Sigmoid colon (tissue), 7 donors: Measurements from ENCODE around the gene PTAFR. TPM values are rescaled to one million over a fixed set of nuclear protein-coding genes. Genes with fewer than 3 reads are reported as not detected.

ENCODE experiments used
- DNase-seq: peaks from one replicate; pipeline ENCODE4 v3.0.0-alpha.2; 2019
- H3K27ac ChIP-seq, 4 donors: fragments of 200-600 bp; sonication (generic); one replicate each; pipeline ENCODE4 v1.5.1; 2016 to 2019; ENCODE audit warnings: mild to moderate bottlenecking in 1 of 4
- H3K27me3 ChIP-seq, 3 donors: fragments of 200-600 bp; sonication (generic); one replicate each; pipeline ENCODE4 v1.5.1; 2019; ENCODE audit warnings: mild to moderate bottlenecking in 1 of 3
- H3K36me3 ChIP-seq, 4 donors: fragments of 200-600 bp; sonication (generic); one replicate each; pipeline ENCODE4 v1.5.1; 2016 to 2019
- H3K4me1 ChIP-seq, 4 donors: fragments of 200-600 bp; sonication (generic); one replicate each; pipeline ENCODE4 v1.5.1; 2017 to 2019
- H3K4me3 ChIP-seq, 4 donors: fragments of 200-600 bp; sonication (generic); one replicate each; pipeline ENCODE4 v1.5.1; 2017 to 2019; ENCODE audit warnings: mild to moderate bottlenecking in 2 of 4, moderate library complexity in 1 of 4
- H3K9me3 ChIP-seq, 4 donors: fragments of 200-600 bp in 3 of 4; sonication (generic) in 3 of 4; one replicate each; pipeline versions ENCODE4 v1.5.1 to v1.6.1; 2013 to 2019
- EP300 ChIP-seq, 4 donors: sonication (generic); formaldehyde crosslinking; IDR thresholded peaks; one replicate each; pipeline ENCODE4 v1.6.1; 2017; ENCODE audit warnings: antibody characterized with exemption in 4 of 4
- POLR2A ChIP-seq, 2 donors: fragments of 450-650 bp; IDR thresholded peaks; one replicate each; pipeline ENCODE4 v1.6.1; 2016; ENCODE audit warnings: antibody characterized with exemption in 2 of 2, mild to moderate bottlenecking in 2 of 2, moderate library complexity in 2 of 2
- POLR2AphosphoS5 ChIP-seq, 4 donors: sonication (generic); formaldehyde crosslinking; IDR thresholded peaks; one replicate each; pipeline ENCODE4 v1.6.1; 2017; ENCODE audit warnings: antibody characterized with exemption in 4 of 4
- WGBS, 2 donors: extraction: QIAGEN DNeasy Blood & Tissue Kit; methylation state at CpG; one replicate each; pipeline ENCODE4 v1.1.7; 2013; 5-methylcytosine and 5-hydroxymethylcytosine counted together
- intact Hi-C: fragments of 100-400 bp; cut with DNase I; formaldehyde crosslinking; loops from one replicate; pipeline ENCODE4 v1.15.1; 2023
- polyA plus RNA-seq, 3 donors: library from polyadenylated mRNA; stranded (reverse); fragments of 200-250 nt; gene quantifications; one replicate each; pipeline ENCODE4 v1.2.3, GENCODE V29; 2013
- total RNA-seq, 4 donors: library from RNA; depleted of rRNA; stranded (reverse); fragments of >200 nt; gene quantifications; one replicate each; pipeline ENCODE4 v1.1.0, GENCODE V29; 2016
- TF ChIP-seq, protein P1 (sequence below), 4 experiments: fragments of 450-650 bp in 3 of 4; fragments of 200-600 bp in 1 of 4; IDR thresholded peaks; one replicate each; pipeline ENCODE4 v1.5.1; 2016 to 2019; ENCODE audit warnings: antibody characterized with exemption in 4 of 4, mild to moderate bottlenecking in 3 of 4, moderate library complexity in 2 of 4
- donor health status: healthy with polysubstance abuse.
- donor health status: Bipolar disorder and iron deficiency.
- donor health status: healthy.

PTAFR gene
- total and polyA plus RNA-seq, 7 donors: 1.8 to 9.9 (median 4.5) TPM

DNA sequence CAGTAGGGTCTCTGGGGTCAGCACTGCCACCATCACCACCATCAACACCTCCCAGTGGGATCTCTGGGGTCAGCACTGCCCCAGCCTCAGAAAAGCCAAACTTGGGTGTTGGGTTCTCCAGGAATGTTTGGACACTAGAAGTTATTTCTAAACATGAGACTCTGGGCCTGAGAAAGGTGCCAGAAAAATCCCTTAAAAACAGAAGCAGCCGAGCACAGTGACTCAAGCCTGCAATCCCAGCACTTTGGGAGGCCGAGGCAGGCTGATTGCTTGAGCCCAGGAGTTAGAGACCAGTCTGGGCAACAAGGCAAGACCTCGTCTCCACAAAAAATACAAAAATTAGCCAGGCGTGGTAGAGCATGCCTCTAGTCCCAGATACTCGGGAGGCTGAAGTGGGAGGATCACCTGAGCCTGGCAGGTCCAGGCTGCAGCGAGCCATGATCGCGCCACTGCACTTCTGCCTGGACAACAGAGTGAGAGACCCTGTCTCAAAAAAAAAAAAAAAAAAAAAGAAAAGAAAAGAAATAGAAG lies 470 bp downstream of the PTAFR start:
- DNase-seq: no peak
- Histone ChIP-seq H3K27ac (peak overlapping the region in 2 of 4 donors; percentile 43 to 57), H3K27me3 (no peaks in the 10 kb centered on the region), H3K36me3 (no peaks in the 10 kb centered on the region), H3K4me3 (peak overlapping the region in 3 of 4 donors; percentile 7 to 30 (median 12)), H3K9me3 (no peaks in the 10 kb centered on the region), H3K4me1 (no peaks in the 10 kb centered on the region)
- TF ChIP-seq POLR2AphosphoS5 (IDR thresholded peaks at IDR 0.05): no peak
- TF ChIP-seq, protein P1, sequence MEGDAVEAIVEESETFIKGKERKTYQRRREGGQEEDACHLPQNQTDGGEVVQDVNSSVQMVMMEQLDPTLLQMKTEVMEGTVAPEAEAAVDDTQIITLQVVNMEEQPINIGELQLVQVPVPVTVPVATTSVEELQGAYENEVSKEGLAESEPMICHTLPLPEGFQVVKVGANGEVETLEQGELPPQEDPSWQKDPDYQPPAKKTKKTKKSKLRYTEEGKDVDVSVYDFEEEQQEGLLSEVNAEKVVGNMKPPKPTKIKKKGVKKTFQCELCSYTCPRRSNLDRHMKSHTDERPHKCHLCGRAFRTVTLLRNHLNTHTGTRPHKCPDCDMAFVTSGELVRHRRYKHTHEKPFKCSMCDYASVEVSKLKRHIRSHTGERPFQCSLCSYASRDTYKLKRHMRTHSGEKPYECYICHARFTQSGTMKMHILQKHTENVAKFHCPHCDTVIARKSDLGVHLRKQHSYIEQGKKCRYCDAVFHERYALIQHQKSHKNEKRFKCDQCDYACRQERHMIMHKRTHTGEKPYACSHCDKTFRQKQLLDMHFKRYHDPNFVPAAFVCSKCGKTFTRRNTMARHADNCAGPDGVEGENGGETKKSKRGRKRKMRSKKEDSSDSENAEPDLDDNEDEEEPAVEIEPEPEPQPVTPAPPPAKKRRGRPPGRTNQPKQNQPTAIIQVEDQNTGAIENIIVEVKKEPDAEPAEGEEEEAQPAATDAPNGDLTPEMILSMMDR (IDR thresholded peaks at IDR 0.05): no peak
- intact Hi-C loops: no loop called here
- 66 to 87% methylated on average over 8 of the region's 8 CpGs for WGBS, 2 donors

DNA sequence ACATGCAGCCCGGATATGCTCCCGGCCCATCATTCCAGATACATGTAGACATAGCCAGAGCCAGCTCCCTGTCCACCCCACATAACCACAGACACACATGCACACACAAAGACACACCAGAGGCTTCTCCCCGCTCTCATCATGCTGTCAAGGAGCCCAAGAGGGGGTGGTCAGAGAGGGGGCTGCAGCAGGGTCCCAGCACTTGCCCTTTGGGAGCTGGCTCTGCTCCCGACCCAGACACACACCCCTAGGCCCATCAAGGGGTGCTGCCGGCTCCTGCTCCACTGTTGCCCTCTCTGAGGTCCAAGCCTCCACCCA lies 2.6 kb downstream of the PTAFR start:
- Histone ChIP-seq H3K4me3 (peak overlapping the region in 1 of 4 donors; percentile 16), H3K4me1 (no peaks in the 10 kb centered on the region), H3K27ac (peak overlapping the region; percentile 23 to 49 (median 41)), H3K27me3 (no peaks in the 10 kb centered on the region), H3K9me3 (no peaks in the 10 kb centered on the region), H3K36me3 (no peaks in the 10 kb centered on the region)
- DNase-seq: no peak
- TF ChIP-seq POLR2A (IDR thresholded peaks at IDR 0.05) (no peak), POLR2AphosphoS5 (IDR thresholded peaks at IDR 0.05) (no peak), EP300 (IDR thresholded peaks at IDR 0.05) (no peak)
- TF ChIP-seq, protein P1 (IDR thresholded peaks at IDR 0.05): no peak
- 73 to 77% methylated on average over 5 of the region's 5 CpGs for WGBS, 2 donors
- intact Hi-C loops: no loop called here

DNA sequence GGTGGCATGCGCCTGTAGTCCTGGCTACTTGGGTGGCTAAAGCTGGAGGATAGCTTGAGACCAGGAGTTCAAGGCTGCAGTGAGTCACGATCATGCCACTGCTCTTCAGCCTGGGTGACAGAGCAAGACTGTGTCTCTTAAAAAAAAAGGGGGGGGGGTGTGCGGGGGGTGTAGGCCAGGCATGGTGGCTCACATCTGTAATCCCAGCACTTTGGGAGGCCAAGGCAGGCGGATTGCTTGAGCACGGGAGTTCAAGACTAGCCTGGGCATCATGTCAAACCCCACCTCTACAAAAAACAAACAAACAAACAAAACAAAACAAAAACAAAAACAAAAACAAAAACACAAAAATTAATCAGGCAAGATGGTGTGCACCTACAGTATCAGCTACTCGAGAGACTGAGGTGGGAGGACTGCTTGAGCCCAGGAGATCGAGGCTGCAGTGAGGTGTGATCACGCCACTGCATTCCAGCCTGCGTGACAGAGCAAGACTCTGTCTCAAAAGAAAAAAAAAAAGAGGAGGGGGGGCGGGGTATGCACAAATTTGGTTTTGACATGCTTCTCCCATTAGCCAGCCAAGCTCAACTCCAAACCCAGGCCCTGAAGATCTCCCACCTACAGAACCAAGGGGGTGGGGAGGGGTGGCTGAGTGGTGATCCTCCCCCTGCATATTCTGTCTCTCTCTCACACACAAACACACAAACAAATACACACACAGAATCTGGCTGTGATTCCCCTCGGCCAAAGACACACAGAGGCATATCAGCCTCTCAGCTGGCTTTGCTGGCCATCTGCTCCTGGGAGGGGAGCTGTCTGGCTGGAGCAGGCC lies 3.1 kb downstream of the PTAFR start:
- DNase-seq: no peak
- Histone ChIP-seq H3K27me3 (no peaks in the 10 kb centered on the region), H3K4me1 (no peaks in the 10 kb centered on the region), H3K9me3 (no peaks in the 10 kb centered on the region), H3K27ac (peak overlapping the region; percentile 23 to 49 (median 41)), H3K36me3 (no peaks in the 10 kb centered on the region), H3K4me3 (peak overlapping the region in 1 of 4 donors; percentile 16)
- intact Hi-C loops: no loop called here
- WGBS, 2 donors: 50 to 58% methylated on average over 11 of the region's 11 CpGs
- TF ChIP-seq POLR2A (IDR thresholded peaks at IDR 0.05) (no peak), POLR2AphosphoS5 (IDR thresholded peaks at IDR 0.05) (no peak), EP300 (IDR thresholded peaks at IDR 0.05) (no peak)
- TF ChIP-seq, protein P1 (IDR thresholded peaks at IDR 0.05): no peak

DNA sequence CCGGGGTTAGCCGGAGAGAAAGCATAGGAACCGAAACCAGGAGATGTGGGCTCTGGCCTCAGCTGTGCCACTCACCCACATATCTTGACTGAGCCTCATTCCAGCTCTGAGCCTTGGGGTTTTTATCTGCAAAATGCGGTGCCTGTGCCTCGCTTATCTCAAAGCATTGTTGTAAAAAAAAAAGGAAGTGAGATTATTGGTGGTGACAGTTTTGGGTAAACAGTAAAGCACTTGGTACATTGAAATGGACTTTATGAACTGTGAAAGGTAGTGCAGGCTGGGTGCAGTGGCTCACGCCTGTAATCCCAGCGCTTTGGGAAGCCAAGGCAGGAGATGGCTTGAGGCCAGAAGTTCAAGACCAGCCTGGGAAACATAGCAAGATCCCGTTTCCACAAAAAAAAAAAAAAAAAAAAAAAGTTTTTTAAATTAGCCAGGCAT lies 3.8 kb downstream of the PTAFR start:
- TF ChIP-seq EP300 (IDR thresholded peaks at IDR 0.05): no peak

DNA sequence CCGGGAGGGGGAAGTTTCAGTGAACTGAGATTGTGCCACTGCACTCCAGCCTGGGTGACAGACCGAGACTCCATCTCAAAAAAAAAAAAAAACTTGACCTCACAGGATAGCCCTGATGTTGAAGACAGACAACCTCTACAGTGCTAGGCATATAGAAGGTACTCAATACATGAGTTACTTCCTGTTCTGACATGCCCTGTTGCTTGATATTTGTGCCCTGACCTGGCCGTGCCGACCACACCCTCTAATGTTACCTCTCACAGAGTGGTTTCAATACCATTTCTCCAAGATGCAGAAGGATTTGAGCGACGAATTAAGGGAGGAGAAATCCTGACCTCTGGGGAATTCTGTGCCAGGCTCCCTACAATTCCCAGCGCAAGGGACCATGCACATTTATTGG lies 5.2 kb downstream of the PTAFR start:
- TF ChIP-seq, protein P1 (IDR thresholded peaks at IDR 0.05): no peak
- no peak for TF ChIP-seq EP300 (IDR thresholded peaks at IDR 0.05)
- TF ChIP-seq POLR2AphosphoS5 (IDR thresholded peaks at IDR 0.05): no peak
- no peak for TF ChIP-seq POLR2A (IDR thresholded peaks at IDR 0.05)
- H3K4me1 ChIP-seq: no peaks in the 10 kb centered on the region
- H3K27ac ChIP-seq: no peak overlapping the region
- H3K4me3 ChIP-seq: no peak overlapping the region
- DNase-seq: no peak
- no peaks in the 10 kb centered on the region for H3K27me3 ChIP-seq
- intact Hi-C loops: no loop called here
- no peaks in the 10 kb centered on the region for H3K9me3 ChIP-seq
- WGBS, 2 donors: 67 to 72% methylated on average over 7 of the region's 7 CpGs
- no peaks in the 10 kb centered on the region for H3K36me3 ChIP-seq

More for the DNA sequence above, 3.8 kb downstream of the PTAFR start:
- 2 to 8% methylated on average over 8 of the region's 8 CpGs for WGBS, 2 donors
- Histone ChIP-seq H3K4me3 (no peak overlapping the region), H3K9me3 (no peaks in the 10 kb centered on the region), H3K4me1 (no peaks in the 10 kb centered on the region), H3K36me3 (no peaks in the 10 kb centered on the region), H3K27me3 (no peaks in the 10 kb centered on the region), H3K27ac (peak overlapping the region in 3 of 4 donors; percentile 12 to 49 (median 15))
- DNase-seq: no peak
- intact Hi-C loops: no loop called here
